ENCODE data around the gene AKAP11. TPM values are rescaled to one million over a fixed set of nuclear protein-coding genes. Genes with fewer than 3 reads are reported as not detected.

AKAP11 gene
- total RNA-seq, 2 donors from 2014 or later = 20.8 to 36.1 TPM

GRCh38 chr13:42271337-42272114 lies 426 bp upstream of the AKAP11 start:
- Histone ChIP-seq H3K4me3 (peak overlapping the region; percentile 81 to 91), H3K9me3 (no peaks in the 10 kb centered on the region), H3K36me3 (no peaks in the 10 kb centered on the region), H3K27me3 (replicated peaks; ENCODE audit: insufficient read depth) (no peaks in the 10 kb centered on the region), H3K4me1 (replicated peaks) (no peaks in the 10 kb centered on the region), H3K27ac (peak overlapping the region; percentile 82 to 87)
- intact Hi-C loops (cut with DNase I) = no loop called here
- TF ChIP-seq POLR2AphosphoS5 (IDR thresholded peaks at IDR 0.05) (peak; percentile 87), CTCF (IDR thresholded peaks at IDR 0.05) (no peak), POLR2A (IDR thresholded peaks at IDR 0.05) (no peak)
- 3% methylated on average over 42 of the region's 57 CpGs for WGBS
- DNase-seq (ENCODE audit: low spot score) = peak; percentile 85

- intact Hi-C loops (cut with DNase I) = no loop called here
- no peak for DNase-seq (ENCODE audit: low spot score)
- H3K27me3 ChIP-seq (replicated peaks; ENCODE audit: insufficient read depth) = no peaks in the 10 kb centered on the region
- no peaks in the 10 kb centered on the region for H3K36me3 ChIP-seq
- 4% methylated on average over 4 of the region's 4 CpGs for WGBS
- H3K9me3 ChIP-seq = no peaks in the 10 kb centered on the region
- peak overlapping the region; percentile 81 to 91 for H3K4me3 ChIP-seq
- peak overlapping the region; percentile 82 to 87 for H3K27ac ChIP-seq
- no peaks in the 10 kb centered on the region for H3K4me1 ChIP-seq (replicated peaks)
- TF ChIP-seq CTCF (IDR thresholded peaks at IDR 0.05) = no peak
- no peak for TF ChIP-seq POLR2A (IDR thresholded peaks at IDR 0.05)
- no peak for TF ChIP-seq POLR2AphosphoS5 (IDR thresholded peaks at IDR 0.05)
Measured at GRCh38 chr13:42272804-42273175, 838 bp downstream of the AKAP11 start.

- Histone ChIP-seq H3K4me3 (no peak overlapping the region), H3K9me3 (no peaks in the 10 kb centered on the region), H3K4me1 (replicated peaks) (no peaks in the 10 kb centered on the region), H3K36me3 (no peaks in the 10 kb centered on the region), H3K27ac (no peak overlapping the region), H3K27me3 (replicated peaks; ENCODE audit: insufficient read depth) (no peaks in the 10 kb centered on the region)
- no peak for TF ChIP-seq POLR2A (IDR thresholded peaks at IDR 0.05)
- TF ChIP-seq CTCF (IDR thresholded peaks at IDR 0.05) = no peak
- no peak for TF ChIP-seq POLR2AphosphoS5 (IDR thresholded peaks at IDR 0.05)
- DNase-seq (ENCODE audit: low spot score) = no peak
- 89% methylated on average over 10 of the region's 10 CpGs for WGBS
- intact Hi-C loops (cut with DNase I) = no loop called here
Measured at GRCh38 chr13:42274386-42275097, 2.6 kb downstream of the AKAP11 start.

DNA sequence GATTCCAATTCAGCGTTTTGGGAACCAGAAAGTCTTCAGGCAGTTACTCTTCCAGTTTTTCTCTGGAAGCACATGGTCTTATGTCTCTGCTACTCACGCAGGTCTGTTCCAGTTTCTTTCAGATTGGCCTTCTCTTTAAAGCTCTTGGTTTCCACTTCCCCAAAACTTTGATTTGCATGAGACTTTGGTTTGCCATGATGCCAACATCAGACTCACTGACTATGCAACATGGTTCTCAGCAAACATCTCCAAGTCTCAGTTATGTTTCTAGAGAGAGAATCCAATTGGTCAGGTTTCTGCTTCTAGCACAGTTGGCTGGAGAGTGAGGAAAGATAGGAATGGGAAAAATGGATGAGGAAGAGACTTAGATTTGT lies 3.1 kb downstream of the AKAP11 start:
- no peak overlapping the region for H3K27ac ChIP-seq
- H3K27me3 ChIP-seq (replicated peaks; ENCODE audit: insufficient read depth) = no peaks in the 10 kb centered on the region
- H3K9me3 ChIP-seq = no peaks in the 10 kb centered on the region
- DNase-seq (ENCODE audit: low spot score) = no peak
- no peak overlapping the region for H3K4me3 ChIP-seq
- H3K36me3 ChIP-seq = no peaks in the 10 kb centered on the region
- intact Hi-C loops (cut with DNase I) = no loop called here
- 86% methylated on average over 2 of the region's 2 CpGs for WGBS
- no peaks in the 10 kb centered on the region for H3K4me1 ChIP-seq (replicated peaks)
- TF ChIP-seq POLR2AphosphoS5 (IDR thresholded peaks at IDR 0.05) (no peak), CTCF (IDR thresholded peaks at IDR 0.05) (no peak), POLR2A (IDR thresholded peaks at IDR 0.05) (no peak)
